Neuronal stem cell (in vitro differentiated cells): ENCODE measurements around the gene LMTK2.

Experiments used
- DNase-seq: peaks from one replicate; pipeline ENCODE4 v3.0.0-alpha.2; 2013; ENCODE audit warnings: low spot score
- H2AFZ ChIP-seq: one replicate; pipeline ENCODE4 v1.6.1; 2013; ENCODE audit warnings: mild to moderate bottlenecking, low read length, inconsistent platforms
- H2AK5ac ChIP-seq: 2 replicates; pipeline ENCODE4 v1.6.1; 2013; ENCODE audit warnings: low read depth, mild to moderate bottlenecking, inconsistent platforms, low read length, moderate library complexity, mixed read lengths
- H2BK120ac ChIP-seq: 2 replicates; pipeline ENCODE4 v1.6.1; 2013; ENCODE audit warnings: low read depth, mild to moderate bottlenecking, inconsistent platforms, low read length, moderate library complexity, mixed read lengths
- H2BK12ac ChIP-seq: one replicate; pipeline ENCODE4 v1.6.1; 2013; ENCODE audit warnings: low read length, inconsistent platforms
- H2BK15ac ChIP-seq: 2 replicates; pipeline ENCODE4 v1.6.1; 2013; ENCODE audit warnings: mild to moderate bottlenecking, low read length, inconsistent platforms, mixed read lengths
- H2BK5ac ChIP-seq: one replicate; pipeline ENCODE4 v1.6.1; 2013; ENCODE audit warnings: inconsistent platforms, mild to moderate bottlenecking, low read length, moderate library complexity
- H3K14ac ChIP-seq: one replicate; pipeline ENCODE4 v1.6.1; 2013; ENCODE audit warnings: low read length, inconsistent platforms
- H3K18ac ChIP-seq: 2 replicates; pipeline ENCODE4 v1.6.1; 2013; ENCODE audit warnings: low read length, inconsistent platforms
- H3K23ac ChIP-seq: 2 replicates; pipeline ENCODE4 v1.6.1; 2013; ENCODE audit warnings: low read depth, mild to moderate bottlenecking, mixed read lengths, low read length, inconsistent platforms; ENCODE audit not compliant: poor library complexity
- H3K27ac ChIP-seq: replicated peaks from 3 replicates; pipeline ENCODE4 v1.5.1; 2013; ENCODE audit warnings: low read length, inconsistent platforms
- H3K27me3 ChIP-seq, 3 experiments: 2 replicates each; pipeline ENCODE4 v1.6.1; 2013; ENCODE audit warnings: low read length in 3 of 3, mild to moderate bottlenecking in 2 of 3, inconsistent platforms in 1 of 3, low read depth in 1 of 3, mixed read lengths in 1 of 3, moderate library complexity in 1 of 3; ENCODE audit not compliant: control insufficient read depth in 3 of 3, insufficient read depth in 3 of 3
- H3K36me3 ChIP-seq, 2 donors: replicated peaks in 1 of 2; 2 replicates each; pipeline ENCODE4 v1.6.1; 2013; ENCODE audit warnings: low read length in 2 of 2; ENCODE audit not compliant: control insufficient read depth in 2 of 2, insufficient read depth in 2 of 2
- H3K4ac ChIP-seq: 2 replicates; pipeline ENCODE4 v1.6.1; 2013; ENCODE audit warnings: inconsistent platforms, mild to moderate bottlenecking, low read length, moderate library complexity
- H3K4me1 ChIP-seq, 2 donors: 1 replicate in 1 of 2; 2 replicates in 1 of 2; pipeline ENCODE4 v1.6.1; 2013; ENCODE audit warnings: low read length in 2 of 2, low read depth in 1 of 2; ENCODE audit not compliant: control insufficient read depth in 2 of 2, insufficient read depth in 1 of 2
- H3K4me2 ChIP-seq: one replicate; pipeline ENCODE4 v1.6.1; 2013; ENCODE audit warnings: mild to moderate bottlenecking, low read length, inconsistent platforms; ENCODE audit not compliant: insufficient read depth, poor library complexity, severe bottlenecking
- H3K4me3 ChIP-seq, 2 donors: 2 replicates each; pipeline ENCODE4 v1.5.1; 2013; ENCODE audit warnings: low read length in 2 of 2, mild to moderate bottlenecking in 2 of 2, inconsistent platforms in 1 of 2, moderate library complexity in 1 of 2
- H3K79me1 ChIP-seq: one replicate; pipeline ENCODE4 v1.6.1; 2013; ENCODE audit warnings: low read depth, mild to moderate bottlenecking, inconsistent platforms, low read length, moderate library complexity
- H3K9ac ChIP-seq: one replicate; pipeline ENCODE4 v1.6.1; 2013; ENCODE audit warnings: mild to moderate bottlenecking, low read depth, low read length, inconsistent platforms; ENCODE audit not compliant: poor library complexity
- H3K9me3 ChIP-seq, 2 donors: replicated peaks in 1 of 2; 2 replicates each; pipeline versions ENCODE3 to v1.6.1; 2013; ENCODE audit warnings: low read length in 2 of 2, mild to moderate bottlenecking in 2 of 2, inconsistent platforms in 1 of 2, low read depth in 1 of 2, mixed read lengths in 1 of 2, moderate library complexity in 1 of 2; ENCODE audit not compliant: control insufficient read depth in 2 of 2, insufficient read depth in 1 of 2
- H4K8ac ChIP-seq: one replicate; pipeline ENCODE4 v1.6.1; 2013; ENCODE audit warnings: low read depth, mild to moderate bottlenecking, inconsistent platforms, low read length, moderate library complexity
- H4K91ac ChIP-seq: one replicate; pipeline ENCODE4 v1.6.1; 2013; ENCODE audit warnings: low read length, low read depth, mild to moderate bottlenecking, inconsistent platforms; ENCODE audit not compliant: poor library complexity
- WGBS, 2 donors: extraction: QIAGEN DNeasy Blood & Tissue Kit; methylation state at CpG; one replicate each; pipeline ENCODE4 v1.1.7; 2013; ENCODE audit warnings: missing lambda C conversion rate in 2 of 2, mixed read lengths in 1 of 2; ENCODE audit not compliant: insufficient read length in 2 of 2, insufficient replicate concordance in 1 of 2; ENCODE audit errors: extremely low coverage in 2 of 2; 5-methylcytosine and 5-hydroxymethylcytosine counted together

LMTK2 gene

GRCh38 chr7:98234429-98235147 lies 127.9 kb downstream of the LMTK2 start:
- Histone ChIP-seq H4K91ac (no peak overlapping the region), H4K8ac (no peak overlapping the region), H3K79me1 (peaks cover 5% of the 10 kb centered on the region), H2AK5ac (no peak overlapping the region), H2BK12ac (no peak overlapping the region), H3K4me2 (no peak overlapping the region), H3K4me3 (no peak overlapping the region), H3K18ac (no peak overlapping the region), H2AFZ (no peak overlapping the region), H3K27ac (no peak overlapping the region), H2BK5ac (no peak overlapping the region), H3K23ac (no peak overlapping the region), H3K36me3 (peaks cover 2 to 20% of the 10 kb centered on the region in 2 donors), H3K9ac (no peak overlapping the region), H3K9me3 (no peaks in the 10 kb centered on the region), H3K14ac (no peak overlapping the region), H3K27me3 (no peaks in the 10 kb centered on the region), H3K4me1 (no peaks in the 10 kb centered on the region), H2BK120ac (no peak overlapping the region), H2BK15ac (no peak overlapping the region), H3K4ac (no peak overlapping the region)
- no CpG with 5 or more reads among the region's 10 CpGs for WGBS, 2 donors
- no peak for DNase-seq

- no peak overlapping the region for H3K4ac ChIP-seq
- no peak overlapping the region for H3K18ac ChIP-seq
- H2AK5ac ChIP-seq = no peak overlapping the region
- peak overlapping the region; percentile 22 for H2BK12ac ChIP-seq
- no peak overlapping the region for H2BK15ac ChIP-seq
- H3K4me1 ChIP-seq = no peaks in the 10 kb centered on the region
- no peak overlapping the region for H2BK120ac ChIP-seq
- H3K9me3 ChIP-seq = no peaks in the 10 kb centered on the region
- H3K9ac ChIP-seq = no peak overlapping the region
- peaks cover 3 to 29% of the 10 kb centered on the region in 2 donors for H3K36me3 ChIP-seq
- DNase-seq = no peak
- no peak overlapping the region for H3K4me2 ChIP-seq
- no peak overlapping the region for H3K4me3 ChIP-seq
- H2BK5ac ChIP-seq = no peak overlapping the region
- no CpG with 5 or more reads among the region's 11 CpGs for WGBS, 2 donors
- H3K27me3 ChIP-seq = no peaks in the 10 kb centered on the region
- H3K79me1 ChIP-seq = peaks cover 5% of the 10 kb centered on the region
- no peak overlapping the region for H2AFZ ChIP-seq
- H3K23ac ChIP-seq = no peak overlapping the region
- no peak overlapping the region for H4K8ac ChIP-seq
- no peak overlapping the region for H3K14ac ChIP-seq
- no peak overlapping the region for H3K27ac ChIP-seq
- no peak overlapping the region for H4K91ac ChIP-seq
These were observed 129.2 kb downstream of the LMTK2 start for GRCh38 chr7:98235901-98236300.

DNA sequence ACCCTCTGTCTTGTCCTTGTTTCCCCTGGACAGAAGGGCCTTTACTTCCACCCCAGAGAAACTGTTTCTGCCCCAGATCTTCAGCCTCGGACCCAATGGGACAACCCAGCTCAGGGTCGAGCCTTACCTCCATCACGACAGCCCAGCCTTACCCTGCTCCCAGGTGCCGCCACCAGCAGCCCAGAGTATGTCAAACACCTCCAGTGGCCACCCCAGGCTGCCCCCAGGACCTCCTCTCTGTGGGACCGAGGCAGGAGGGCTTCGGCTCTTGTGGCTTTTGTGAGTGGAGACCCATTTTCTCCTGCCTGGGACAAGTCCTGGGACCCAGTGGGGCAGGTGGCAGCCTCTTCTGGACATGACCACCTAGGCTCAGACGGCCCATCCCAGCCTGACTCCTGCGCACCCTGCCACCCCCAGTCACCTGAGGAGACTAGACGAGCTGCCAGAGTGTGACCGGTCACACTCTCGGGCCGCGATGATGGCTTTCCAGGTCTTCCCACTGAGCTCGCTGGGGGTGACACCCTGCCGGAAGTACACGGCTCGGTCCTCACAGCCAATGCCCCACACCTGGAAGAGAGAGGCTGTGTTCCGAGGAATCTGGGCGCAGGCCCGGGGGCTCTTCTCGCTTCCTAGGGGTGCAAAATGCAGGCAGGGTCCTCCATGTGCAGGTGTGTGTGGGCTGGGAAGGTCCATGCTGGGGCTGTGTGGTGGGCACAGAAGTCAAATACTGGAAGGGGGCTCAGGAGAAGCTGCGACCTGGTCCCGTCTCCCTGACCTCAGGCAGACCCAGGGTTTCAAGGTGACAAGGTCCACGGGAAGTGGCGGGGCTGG lies 129.9 kb downstream of the LMTK2 start:
- H3K23ac ChIP-seq = peak overlapping the region; percentile 31
- H2AFZ ChIP-seq = no peak overlapping the region
- H3K18ac ChIP-seq = no peak overlapping the region
- no peak overlapping the region for H3K27ac ChIP-seq
- H3K79me1 ChIP-seq = peaks cover 5% of the 10 kb centered on the region
- peaks cover 0 to 1% of the 10 kb centered on the region in 2 donors for H3K4me1 ChIP-seq
- H3K4me2 ChIP-seq = no peak overlapping the region
- no peak overlapping the region for H4K91ac ChIP-seq
- no peak overlapping the region for H2BK15ac ChIP-seq
- no peak overlapping the region for H2AK5ac ChIP-seq
- H3K4ac ChIP-seq = no peak overlapping the region
- H3K27me3 ChIP-seq = no peaks in the 10 kb centered on the region
- H2BK120ac ChIP-seq = no peak overlapping the region
- peaks cover 3 to 33% of the 10 kb centered on the region in 2 donors for H3K36me3 ChIP-seq
- DNase-seq = no peak
- H4K8ac ChIP-seq = no peak overlapping the region
- WGBS, 2 donors = no CpG with 5 or more reads among the region's 25 CpGs
- H3K4me3 ChIP-seq = no peak overlapping the region
- H2BK5ac ChIP-seq = peak overlapping the region; percentile 3
- H3K14ac ChIP-seq = no peak overlapping the region
- no peak overlapping the region for H3K9ac ChIP-seq
- no peaks in the 10 kb centered on the region for H3K9me3 ChIP-seq
- no peak overlapping the region for H2BK12ac ChIP-seq

- H2BK120ac ChIP-seq = no peak overlapping the region
- H4K8ac ChIP-seq = no peak overlapping the region
- H2AFZ ChIP-seq = no peak overlapping the region
- H2BK15ac ChIP-seq = no peak overlapping the region
- H3K4me3 ChIP-seq = no peak overlapping the region
- H3K9me3 ChIP-seq = no peaks in the 10 kb centered on the region
- peak overlapping the region; percentile 84 for H2BK12ac ChIP-seq
- no peak overlapping the region for H2AK5ac ChIP-seq
- H2BK5ac ChIP-seq = no peak overlapping the region
- H3K4me1 ChIP-seq = peaks cover 2 to 4% of the 10 kb centered on the region in 2 donors
- no peak overlapping the region for H3K23ac ChIP-seq
- no peak overlapping the region for H3K18ac ChIP-seq
- no peak overlapping the region for H3K27ac ChIP-seq
- no peak overlapping the region for H3K4ac ChIP-seq
- H4K91ac ChIP-seq = no peak overlapping the region
- no peak overlapping the region for H3K9ac ChIP-seq
- H3K14ac ChIP-seq = no peak overlapping the region
- H3K4me2 ChIP-seq = no peak overlapping the region
- WGBS, 2 donors = no CpG with 5 or more reads among the region's 4 CpGs
- no peak for DNase-seq
- peaks cover 5% of the 10 kb centered on the region for H3K79me1 ChIP-seq
- no peaks in the 10 kb centered on the region for H3K27me3 ChIP-seq
- H3K36me3 ChIP-seq = peaks cover 3 to 33% of the 10 kb centered on the region in 2 donors
These were observed 131.4 kb downstream of the LMTK2 start for GRCh38 chr7:98238076-98238475.
